IPS DF 4.7 (cell line): ENCODE results near the gene GAS2L3.
"Not testable (repeated sequence)": the region's sequence is repeated elsewhere in the genome, so short reads cannot be mapped to it uniquely, and the experiment has no call there.

Source experiments
- DNase-seq: peaks from one replicate; pipeline ENCODE4 v3.0.0-alpha.2; 2013; ENCODE audit warnings: low spot score; ENCODE audit errors: extremely low read depth

GAS2L3 gene

GRCh38 chr12:100573292-100574186 lies at the start of gene GAS2L3:
TSS of gene GAS2L3 (plus strand) at chr12:100573684. CDS start at chr12:100594905, 21,221 bp downstream.
- peak; percentile 60 for DNase-seq

DNA sequence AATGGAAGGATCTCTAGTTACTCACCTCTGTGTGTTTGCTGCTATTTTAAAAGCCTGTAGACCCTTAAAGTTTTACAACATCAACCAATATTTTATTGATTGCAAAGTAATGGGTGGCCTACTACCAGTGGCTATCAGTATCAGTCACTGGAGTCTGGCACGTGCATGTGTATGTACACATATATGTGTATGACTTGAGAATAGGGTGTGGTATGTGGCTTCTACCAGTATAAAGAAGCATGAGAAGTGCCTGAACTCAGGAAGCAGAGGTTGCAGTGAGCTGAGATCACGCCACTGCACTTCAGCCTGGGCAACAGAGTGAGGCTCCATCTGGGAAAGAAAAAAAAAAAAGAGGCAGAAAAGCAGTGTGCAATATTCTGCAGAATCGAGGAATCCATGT lies 45.5 kb upstream of the GAS2L3 start:
- DNase-seq: no peak

DNA sequence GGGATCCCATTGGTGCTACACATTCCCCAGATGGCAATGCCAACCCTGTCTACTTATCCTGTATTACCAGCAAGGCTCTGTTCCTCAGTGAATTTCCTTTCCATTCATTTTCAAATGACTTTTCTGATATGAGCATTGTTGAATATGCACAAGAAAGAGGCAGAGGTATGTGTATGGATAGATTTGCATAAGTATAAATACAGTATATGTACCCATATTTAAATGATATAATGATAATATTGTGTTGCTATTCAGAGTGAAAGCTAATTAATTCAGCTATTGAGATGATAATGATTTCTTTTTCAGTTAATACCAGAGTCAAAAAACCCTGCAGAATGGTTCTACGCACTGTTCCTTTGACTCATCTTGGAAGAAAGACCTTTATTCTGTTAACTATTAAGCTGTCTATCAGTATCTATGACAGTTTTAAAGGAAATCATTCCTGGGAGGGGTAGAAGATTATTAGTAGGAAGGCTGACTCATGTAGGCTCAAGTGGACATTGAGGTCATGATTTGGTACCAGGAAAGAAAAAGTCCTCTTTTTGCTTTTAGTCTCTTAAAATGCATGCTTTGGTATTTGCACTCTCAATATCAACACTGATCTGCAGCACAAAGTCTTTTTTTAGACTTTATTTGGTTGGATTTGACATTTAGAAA lies 44.9 kb upstream of the GAS2L3 start:
- no peak for DNase-seq

DNA sequence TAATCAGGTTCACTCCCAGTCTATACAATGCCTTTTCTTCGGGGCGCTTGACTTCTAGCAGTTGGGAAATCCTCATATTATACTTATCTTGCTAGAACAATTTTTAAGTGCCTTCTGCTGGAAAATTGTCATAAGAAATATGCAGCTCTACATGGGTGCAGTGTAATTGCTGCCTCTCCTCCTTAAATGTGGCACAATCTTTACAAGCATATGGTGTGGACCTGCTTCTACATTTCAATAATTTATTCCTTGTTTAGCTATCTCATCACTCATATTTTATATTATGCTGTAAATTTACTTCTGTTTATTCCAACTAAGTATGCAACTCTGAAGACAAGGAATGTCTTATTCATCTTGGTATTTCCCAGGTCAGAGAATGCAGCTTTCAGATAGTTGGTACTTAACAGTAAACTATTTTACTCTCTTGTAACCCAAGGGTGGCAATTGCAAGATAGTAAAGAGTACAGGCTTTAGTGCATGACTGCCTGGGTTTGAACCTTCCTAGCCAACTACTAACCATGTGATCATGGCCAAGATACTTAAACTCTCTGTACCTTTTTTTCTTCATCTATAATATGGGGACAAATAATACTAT lies 43.6 kb upstream of the GAS2L3 start:
- DNase-seq: no peak

DNA sequence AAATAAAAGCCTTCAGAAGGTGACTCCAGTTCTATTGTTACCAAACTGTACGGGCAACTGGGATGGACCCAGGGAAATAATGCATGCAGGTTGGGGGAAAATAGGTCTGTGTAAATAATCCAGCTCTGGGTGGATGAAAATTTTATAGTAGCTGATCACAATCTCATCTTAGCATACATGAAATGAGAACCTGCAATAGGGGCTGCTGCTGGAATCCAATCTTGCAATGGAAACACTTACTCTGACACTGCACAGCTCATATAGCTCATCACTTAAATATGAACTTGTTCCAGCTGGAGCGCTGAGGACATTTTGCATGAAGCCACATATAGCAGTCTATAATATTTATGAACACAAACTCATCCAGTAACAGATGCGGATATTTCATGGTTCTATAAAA lies 40.1 kb upstream of the GAS2L3 start:
- DNase-seq: no peak

DNA sequence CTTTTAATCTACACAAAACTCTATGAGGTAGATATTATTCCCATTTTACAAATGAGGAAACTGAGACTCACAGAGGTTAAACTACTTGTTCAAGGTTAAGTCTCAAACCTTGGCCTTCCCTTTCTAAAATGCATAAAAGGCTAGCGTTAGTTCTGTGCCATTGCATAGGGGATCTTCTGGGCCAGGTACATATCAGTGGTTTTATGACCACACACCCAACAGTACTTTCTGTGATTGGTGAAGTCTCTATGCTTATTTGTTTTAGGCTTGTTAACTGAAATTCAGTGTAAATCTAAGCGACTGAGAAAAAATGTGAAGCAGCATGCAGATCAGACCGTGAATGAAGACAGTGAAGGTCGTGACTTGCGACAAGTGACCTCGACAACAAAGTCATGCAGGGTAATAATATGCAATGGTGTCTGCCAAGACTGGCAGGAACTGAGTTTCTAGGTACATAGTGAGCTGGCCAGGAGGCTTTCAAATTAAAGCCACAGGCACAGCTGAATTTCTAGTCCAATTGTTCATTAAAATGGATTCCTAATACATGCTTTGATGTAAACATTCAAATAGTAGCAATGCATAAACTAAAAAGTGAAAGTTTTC lies 38.8 kb upstream of the GAS2L3 start:
- DNase-seq: no peak

DNA sequence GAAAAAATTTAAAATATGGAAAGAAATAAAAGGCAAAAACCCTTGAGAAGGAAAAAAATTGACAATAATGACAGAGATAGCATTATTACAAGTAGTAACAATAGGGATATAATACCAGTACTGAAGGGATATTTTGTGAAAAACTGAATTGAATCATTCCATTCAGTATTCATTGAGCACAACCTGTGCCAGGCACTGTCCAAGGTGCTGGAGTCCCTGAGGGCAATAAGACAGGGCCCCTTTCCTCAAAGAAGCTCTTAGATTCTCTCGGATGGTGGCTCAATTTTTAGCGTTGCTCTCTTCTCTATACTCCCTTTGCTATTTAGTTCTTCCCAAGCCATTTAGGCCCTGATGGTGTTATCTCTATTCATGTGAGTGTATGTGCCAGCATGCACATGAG lies 34.3 kb upstream of the GAS2L3 start:
- DNase-seq: peak; percentile 33

DNA sequence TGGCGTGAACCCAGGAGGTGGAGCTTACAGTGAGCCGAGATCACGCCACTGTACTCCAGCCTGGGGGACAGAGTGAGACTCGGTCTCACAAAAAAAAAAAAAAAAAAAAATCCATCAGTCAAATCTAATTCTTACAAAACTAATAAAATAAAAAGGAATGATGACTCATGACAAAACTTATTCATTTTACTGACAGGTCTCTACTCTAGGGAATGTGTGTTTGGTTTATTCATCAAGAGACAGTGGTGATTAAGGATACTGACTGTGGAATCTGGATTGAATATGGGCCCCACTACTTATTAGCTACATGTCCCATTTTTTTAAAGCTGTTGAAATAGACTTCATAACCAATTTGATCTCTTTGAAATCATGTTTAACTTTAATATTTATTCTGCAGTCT lies 29.3 kb upstream of the GAS2L3 start:
- no peak for DNase-seq

GRCh38 chr12:100545092-100545491 lies 28.4 kb upstream of the GAS2L3 start:
- no peak for DNase-seq

GRCh38 chr12:100553936-100554335 lies 19.5 kb upstream of the GAS2L3 start:
- DNase-seq: no peak

- DNase-seq: peak; percentile 84
Measured at GRCh38 chr12:100554608-100555077, 18.8 kb upstream of the GAS2L3 start.

DNA sequence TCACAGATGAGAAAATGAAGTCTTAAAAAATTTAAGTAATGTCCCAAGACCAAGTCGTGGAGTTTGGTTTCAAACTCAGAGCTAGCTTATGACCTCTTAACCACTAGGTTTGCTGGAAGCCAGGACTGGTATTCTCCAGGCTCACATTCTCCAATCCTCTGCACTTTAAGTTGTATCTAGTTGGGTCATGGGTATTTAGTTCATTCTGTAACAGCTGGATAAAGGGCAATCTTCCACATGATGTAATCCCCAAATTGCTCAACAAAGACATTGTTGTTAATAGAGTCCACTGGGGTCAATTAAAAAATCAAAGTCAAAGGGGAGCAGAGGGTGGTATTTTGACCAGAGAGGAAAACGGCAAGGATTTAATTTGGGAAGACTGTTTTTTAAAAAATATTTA lies 17.8 kb upstream of the GAS2L3 start:
- DNase-seq: no peak

DNA sequence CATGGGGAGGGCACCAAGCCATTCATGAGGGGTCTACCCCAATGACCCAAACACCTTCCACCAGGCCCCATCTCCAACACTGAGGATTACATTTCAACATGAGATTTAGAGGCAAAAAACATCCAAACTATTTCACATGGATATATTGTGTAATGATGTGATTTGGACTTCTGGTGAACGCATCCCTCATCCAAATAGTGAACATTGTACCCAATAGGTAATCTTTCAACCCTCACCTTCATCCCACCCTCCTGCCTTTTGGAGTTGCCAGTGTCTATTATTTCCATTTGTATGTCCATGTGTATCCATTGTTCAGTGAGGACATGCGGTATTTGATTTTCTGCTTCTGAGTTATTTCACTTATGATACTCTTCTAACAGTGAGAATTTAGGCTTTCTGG lies 16.1 kb upstream of the GAS2L3 start:
- DNase-seq: no peak

DNA sequence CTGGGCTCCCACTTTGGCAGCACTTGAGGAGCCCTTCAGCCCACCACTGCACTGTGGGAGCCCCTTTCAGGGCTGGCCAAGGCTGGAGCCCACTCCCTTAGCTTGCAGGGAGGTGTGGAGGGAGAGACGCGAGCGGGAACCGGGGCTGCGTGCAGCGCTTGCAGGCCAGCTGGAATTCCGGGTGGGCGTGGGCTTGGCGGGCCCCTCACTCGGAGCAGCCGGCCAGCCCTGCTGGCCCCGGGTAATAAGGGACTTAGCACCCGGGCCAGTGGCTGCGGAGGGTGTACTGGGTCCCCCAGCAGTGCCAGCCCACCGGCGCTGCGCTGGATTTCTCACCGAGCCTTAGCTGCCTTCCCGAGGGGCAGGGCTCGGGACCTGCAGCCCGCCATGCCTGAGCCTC lies 14.2 kb upstream of the GAS2L3 start:
- not testable (repeated sequence) for DNase-seq

DNA sequence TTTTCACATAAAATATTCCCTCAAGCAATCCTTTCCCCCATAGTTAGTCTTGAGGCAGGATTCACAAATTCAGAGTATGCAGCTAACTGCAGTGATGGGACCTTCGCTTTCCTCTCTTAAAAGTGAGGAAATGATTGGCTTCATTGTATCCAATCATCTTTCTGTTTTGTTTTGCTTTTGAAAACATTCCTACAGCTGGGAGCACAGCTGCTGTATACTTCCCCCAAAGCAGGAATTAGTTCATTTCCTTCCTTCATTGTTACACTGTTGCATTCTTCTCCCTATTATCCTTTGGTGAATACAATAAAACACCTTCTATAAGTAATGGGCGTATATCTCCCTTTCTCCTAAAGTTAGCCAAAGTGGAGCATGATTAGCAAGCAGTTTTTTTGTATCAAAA lies 9.4 kb upstream of the GAS2L3 start:
- no peak for DNase-seq

GRCh38 chr12:100564905-100565467 lies 8.5 kb upstream of the GAS2L3 start:
- DNase-seq: no peak

DNA sequence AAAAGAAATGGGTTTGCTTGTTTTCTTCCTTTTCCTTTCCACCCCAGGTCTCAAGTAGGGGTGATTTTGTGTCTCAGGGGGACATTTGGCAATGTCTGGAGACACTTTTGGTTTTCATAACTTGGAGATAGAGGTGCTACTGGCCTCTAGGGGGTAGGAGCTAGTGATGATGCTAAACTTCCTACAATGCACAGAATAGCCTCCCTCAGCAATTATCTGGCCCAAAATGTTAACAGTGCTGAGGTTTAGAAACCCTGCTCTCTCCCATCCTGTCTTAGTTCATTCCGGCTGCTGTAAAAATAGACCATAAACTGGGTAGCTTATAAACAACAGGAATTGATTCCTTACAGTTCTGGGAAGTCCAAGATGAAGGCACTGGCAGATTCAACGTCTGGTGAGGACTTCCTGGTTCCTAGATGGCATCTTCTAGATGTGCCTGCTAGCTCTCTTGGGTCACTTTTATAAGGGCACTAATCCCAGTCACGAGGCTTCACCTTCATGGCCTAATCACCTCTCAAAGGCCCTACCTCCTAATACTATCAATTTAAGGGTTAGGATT lies 7.4 kb upstream of the GAS2L3 start:
- DNase-seq: no peak

DNA sequence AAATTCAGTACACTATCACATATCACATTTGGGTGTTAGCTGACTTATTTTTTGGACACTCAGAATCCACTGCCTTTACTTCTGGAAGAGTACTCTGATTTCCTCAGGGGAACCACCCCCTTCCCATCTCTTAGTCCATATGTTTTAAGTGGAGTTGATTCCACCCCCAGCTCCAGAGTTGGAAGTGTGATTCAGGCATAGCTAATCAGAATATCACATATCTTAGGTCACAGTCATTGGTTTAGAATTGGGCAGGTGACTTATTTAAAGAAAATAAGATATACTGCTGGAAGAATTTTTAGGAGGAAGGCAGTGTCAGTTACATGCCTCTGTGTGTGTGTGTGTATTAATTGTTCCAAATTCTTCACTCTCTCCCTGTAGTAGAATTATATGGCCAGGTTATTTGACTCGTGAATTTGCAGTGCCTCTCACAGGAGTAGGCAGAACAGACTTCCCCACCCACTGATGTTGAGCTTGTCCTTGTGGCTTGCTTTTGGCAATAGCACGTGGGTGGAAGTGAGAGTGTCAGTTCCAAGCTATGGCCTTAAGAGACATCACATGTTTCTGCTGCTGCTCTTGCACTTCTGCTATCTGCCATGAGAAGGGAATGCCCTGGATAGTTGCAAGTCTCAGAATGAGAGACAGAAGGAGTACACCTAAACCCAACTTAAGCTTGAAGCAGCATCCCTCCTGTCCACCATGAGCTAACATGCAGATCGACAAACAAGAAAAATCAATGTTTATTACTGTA lies 6.4 kb upstream of the GAS2L3 start:
- no peak for DNase-seq

GRCh38 chr12:100567945-100568344 lies 5.5 kb upstream of the GAS2L3 start:
- no peak for DNase-seq

GRCh38 chr12:100572184-100572583 lies 1.3 kb upstream of the GAS2L3 start:
- no peak for DNase-seq
